NCI-H2227 (cell line): ENCODE measurements around the gene CORO2A.

Source experiments
- DNase-seq: peaks from one replicate; lab custom pipeline; 2025; ENCODE audit not compliant: unreplicated experiment; lab: John Stamatoyannopoulos, UW

The CORO2A gene

DNA sequence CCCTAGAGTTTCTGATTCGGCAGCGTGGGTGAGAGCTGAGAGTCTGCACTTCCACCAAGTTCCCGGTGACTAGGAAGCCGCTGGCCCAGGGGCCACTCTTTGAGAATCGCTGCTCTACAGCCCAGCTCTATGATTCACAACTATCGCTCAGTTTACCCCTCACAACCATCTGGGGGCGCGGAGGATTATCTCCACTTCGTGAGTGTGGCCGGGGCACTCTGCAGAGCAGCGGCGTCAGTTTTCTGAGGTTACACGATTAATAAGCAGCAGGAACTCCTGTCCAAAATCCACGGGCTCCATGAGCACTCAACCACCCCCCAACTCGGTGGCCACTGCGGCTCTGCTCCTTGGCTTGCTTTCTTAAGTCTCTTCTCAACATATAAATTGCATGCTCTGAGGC lies 19.3 kb downstream of the CORO2A start:
- no peak for DNase-seq

DNA sequence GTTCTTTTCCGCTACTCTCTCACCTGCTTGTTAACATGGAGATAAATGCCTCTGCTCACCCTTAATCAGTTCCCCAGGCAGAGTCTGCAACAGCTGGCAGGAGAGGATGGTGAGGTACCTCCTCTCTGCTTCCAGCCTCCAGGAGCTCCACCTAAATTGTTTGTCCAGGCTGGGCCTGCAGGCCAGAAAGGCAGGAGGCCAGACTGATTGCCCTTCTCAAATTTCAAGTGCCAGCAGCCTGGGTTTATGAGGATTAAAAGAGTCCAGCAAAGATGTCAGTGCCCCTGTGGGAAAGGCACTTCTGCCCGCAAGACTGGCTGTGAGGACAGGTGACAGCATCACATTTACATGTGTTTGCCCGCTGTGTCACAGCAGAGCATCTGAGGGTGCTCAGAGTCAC lies 19.8 kb downstream of the CORO2A start:
- DNase-seq: peak; percentile 7

DNA sequence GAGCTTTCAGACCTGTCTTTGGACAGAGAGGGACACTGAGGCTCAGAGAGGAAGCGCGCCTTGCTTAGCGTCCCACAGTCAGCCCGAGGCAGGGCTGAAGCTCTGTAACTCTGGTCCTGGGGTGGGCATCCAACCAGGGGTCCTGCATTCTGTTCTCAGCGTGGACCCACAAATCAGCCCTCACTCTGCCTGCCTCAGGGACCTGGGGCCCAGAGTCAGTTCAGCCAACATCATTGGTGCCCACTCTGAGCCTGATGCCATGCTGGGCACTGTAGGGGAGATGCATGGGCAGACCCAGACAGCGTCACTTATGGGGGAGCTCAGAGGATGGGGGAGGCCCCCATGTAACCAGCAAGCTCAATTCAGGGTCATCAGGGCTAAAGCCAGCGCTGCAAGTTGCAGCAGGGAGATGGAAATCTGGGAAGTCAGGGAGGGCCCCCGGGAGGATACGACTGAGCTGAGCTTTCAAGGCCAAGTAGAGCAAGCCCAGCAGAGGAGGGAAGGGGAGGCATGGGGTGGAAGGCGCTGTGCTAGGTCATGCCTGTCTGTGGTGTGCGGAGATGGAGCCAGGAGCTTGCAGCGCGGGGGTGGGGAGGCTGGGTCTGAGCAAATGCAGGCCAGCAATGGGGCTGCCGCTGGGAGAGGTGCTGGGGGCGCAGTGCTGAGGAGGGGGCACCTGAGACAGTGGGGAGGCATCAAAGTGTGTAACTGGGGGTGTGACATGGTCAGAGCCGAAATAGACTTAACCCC lies 21.1 kb downstream of the CORO2A start:
- DNase-seq: no peak

DNA sequence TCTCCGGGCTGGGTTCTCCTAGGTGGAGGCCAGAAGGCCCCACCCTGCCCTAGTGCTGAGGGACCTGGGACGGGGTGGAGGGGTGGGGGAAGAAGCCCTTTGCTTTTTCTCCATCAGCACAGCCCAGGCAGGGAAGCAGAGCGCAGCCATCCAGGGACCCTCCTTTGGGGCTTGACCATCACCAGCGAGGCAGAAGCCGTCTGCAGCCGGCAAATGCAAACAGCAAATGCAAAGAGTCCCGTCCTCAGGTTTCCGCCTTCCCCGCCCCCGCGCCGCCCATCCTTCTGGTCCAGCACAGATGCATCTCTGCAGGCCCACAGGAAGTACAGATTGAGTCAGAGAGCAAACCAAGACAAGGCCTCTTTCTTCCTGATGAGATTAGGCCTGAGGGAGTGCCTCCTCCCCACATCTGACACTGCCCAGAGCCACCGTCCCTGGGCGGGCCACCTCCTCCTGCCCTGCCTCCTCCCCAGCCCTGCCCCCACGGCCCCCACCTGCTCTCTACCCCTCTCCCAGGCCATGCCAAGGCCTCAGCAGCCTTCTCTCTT lies 23.4 kb downstream of the CORO2A start:
- DNase-seq: peak; percentile 23

DNA sequence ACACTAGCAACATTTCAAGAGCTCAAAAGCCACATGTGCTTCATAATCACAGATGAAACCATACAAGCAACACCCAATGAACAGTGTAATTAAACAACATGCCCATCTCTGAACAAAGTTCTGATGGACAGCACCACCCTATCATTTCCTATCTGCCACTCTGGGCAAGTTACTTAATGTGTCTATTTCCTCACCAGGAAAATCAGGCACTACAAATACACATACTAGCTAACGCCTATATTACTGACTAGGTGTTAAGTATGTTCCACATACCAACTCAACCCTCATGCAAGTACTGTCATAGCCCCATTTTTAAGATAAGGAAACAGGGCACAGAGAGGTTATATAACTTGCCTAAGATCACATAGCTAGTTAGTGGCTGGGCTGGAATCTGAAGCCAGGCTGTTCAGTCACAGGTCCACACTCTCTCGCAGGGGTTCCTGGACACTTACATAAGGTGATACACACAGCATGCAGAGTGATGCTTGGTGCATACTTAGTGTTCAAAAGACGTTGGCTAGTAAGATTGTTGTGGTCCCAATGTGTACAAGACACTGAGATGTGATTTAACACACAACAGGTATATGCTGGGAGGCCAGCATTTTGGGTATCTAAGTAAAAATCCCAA lies 24.2 kb downstream of the CORO2A start:
- no peak for DNase-seq

DNA sequence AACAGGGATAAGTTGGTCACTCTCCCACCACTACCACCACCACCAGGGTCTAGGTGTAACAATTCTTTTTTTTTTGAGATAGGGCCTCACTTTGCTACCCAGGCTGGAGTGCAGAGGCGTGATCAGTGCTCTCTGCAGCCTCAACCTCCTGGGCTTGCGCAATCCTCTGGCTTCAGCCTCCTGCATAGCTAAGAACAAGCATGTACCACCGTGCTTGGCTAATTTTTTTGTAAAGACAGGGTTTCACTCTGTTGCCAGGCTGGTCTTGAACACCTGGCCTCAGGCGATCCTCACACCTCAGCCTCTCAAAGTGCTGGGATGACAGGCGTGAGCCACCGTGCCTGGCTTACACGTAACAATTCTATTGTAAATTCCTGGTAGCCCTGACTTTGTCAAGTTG lies 27.5 kb downstream of the CORO2A start:
- DNase-seq: no peak

DNA sequence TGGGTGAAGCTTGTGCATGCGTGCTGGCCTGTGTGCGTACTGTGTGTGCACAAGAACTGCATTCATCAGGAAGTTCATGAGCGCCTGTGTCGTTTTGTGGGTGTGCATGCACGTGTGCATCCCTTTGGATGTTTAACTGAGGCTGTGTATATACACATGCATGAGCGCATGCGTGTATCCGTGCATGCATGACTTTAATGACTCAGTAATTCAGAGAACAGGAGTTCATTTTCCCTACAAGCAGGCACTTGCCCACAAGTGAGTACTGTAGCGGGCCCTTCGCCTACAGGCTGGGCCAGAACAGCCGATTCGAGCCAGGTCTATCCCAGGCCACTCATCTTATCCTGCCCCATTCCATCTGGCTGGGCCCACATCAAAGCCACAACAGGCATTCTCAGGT lies 29.8 kb downstream of the CORO2A start:
- DNase-seq: no peak

DNA sequence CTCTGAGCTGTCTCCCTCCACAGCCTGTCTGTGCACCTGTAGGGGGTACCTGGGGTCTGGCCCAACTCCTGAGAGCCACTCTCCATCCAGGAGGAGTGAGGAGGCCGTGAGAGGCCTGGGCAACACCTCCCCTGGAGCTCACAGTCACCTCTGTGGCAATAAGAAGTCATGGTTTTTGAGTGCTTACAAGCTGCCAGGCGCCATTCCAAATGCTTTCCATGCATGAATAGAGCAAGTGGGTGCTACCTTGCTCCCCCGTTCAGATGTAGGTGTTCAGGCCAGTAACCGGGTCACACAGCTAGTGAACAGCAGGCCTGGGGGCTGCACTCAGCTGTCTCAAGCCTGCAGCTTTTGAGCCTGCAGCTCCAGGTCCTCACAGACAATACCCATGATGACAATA lies 30.6 kb downstream of the CORO2A start:
- DNase-seq: no peak

DNA sequence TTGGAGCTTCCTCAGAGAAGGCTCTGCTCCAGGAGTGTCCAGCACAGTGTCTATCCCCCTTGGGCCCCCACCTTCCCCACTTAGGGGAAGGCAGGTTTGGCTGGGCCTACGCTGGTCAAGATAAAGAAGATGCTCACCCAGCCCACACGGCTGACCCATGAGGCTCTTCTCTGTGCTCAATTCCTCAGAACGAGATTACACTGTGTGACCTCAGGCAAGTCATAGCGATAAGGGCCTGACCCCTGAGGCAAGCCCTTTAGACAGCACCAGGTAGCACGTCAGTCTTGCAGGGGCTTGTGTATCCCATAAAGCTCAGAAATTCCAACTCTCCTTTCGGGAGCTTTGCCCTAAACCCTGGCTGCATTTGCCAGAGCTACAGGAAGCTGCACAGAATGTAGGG lies 32.6 kb downstream of the CORO2A start:
- DNase-seq: no peak

DNA sequence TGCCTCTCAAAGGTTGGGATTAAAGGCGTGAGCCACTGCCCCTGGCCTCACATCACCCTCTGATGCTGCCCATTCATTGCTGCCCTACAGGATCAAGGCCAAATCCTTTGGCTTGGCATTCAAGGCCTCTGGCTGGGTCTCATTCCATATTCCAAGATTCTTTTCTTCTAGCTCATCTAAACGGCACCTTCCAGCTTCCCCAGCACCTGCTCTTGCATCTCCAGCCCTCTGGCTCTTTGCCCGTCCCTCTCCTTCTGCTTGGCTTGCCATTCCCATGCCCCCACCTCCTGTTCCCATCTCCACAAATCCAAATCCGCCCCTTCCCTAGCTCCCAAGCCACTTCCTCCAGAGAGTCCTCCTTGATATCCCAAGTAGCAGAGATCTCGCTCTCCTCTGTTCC lies 33.1 kb downstream of the CORO2A start:
- DNase-seq: no peak

DNA sequence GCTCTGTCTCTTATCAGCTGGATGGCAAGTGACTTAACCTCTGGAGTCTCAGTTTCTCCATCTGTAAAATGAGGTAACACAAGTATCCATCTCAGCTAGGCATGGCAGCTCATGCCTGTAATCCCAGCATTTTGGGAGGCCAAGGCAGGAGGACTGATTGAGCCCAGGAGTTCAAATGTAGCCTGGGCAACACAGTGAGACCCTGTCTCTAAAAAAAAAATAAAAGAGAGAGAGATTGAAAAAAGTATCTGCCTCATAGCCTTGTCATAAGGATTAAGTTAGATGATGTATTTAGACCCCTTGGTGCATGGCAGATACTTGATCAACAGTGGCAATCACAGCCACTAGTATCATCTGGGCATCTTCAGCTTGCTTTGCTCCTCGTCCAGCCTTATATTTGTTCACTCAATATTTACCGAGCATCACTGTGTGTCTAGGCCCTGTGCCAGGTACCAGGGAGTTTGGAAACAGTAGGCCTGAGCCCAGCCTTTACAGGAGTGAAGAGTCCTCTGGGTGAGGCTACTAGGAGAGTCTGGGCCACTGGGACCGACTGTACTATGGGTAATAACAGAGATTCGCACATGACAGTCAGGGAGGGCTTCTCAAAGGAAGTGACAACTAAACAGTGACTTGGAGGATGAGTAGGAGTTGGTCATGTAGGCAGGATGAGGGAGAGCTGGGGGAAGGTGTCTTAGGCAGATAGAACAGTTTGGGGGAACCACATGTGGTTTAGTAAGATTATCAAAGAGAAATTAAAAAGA lies 34.2 kb downstream of the CORO2A start:
- DNase-seq: no peak

DNA sequence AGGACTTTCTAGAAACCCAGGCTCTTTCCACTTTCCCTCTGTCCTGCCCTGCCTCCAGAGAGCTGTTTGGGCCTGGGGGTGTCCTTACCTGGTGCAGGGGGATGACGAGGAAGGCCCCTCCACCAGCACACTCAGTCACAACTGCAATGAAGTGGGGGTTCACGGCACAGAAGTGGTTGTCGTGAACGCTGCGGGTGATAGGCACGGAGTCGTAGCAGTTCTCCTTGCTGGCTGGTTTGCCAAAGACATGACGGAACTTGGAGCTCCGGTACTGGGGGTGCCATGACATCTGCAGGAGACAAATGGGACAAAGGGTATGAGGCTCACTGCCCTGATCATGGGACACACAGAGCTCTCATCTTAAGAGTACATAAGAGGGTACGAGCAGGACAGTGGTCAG lies 35.1 kb downstream of the CORO2A start:
- DNase-seq: no peak

DNA sequence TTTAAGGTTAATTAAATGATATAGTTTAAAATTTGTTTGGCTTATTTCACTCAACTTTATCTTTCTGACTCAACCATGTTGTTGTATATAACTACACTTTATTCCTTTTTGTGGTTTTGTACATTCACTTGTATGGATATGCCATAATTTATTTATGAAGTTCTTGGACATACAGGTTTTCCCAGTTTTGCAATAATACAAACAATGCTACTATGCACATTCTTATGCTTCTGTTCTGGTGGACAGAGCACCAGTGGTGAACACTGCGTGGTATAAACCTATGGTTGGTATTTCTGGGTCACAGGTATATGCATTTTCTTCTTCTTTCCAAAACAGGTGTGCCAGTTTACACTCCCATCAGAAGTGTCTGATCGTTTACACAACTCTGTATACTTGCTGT lies 37.8 kb downstream of the CORO2A start:
- no peak for DNase-seq

DNA sequence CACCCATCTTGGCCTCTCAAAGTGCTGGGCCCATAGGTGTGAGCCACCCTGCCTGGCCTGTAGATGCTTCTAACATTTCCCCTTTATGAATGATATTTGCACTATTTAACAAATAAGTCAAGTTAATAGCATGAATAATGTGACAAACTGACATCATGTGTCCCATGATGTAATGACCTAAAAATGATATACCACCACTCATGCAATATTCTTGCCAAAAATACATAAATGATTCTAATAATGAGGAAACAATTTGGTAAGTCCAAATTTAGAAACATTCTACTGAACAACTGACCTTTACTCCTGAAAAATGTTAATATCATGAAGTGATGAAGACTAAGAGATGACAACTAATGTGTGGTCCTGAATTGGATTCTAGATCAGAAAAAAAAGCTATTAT lies 39.9 kb downstream of the CORO2A start:
- no peak for DNase-seq

DNA sequence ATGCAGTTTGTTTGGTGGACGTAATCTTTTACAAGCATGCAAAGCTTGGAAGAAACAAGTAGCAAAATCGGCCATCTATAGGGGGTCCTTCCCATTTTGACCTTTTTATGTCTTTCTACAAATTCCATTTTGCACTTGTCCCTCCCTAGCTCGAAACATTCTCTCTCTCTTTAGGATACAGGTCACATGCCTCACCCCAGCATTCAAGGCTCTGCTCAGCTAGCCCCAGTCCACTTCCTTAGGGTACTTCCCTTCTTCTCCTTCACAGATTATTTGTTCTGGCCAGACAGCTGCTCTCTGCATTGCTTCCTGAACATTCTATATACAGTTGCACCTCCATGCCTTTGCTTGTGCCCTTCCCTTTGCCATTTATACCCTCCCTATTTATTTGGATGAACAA lies 41.7 kb downstream of the CORO2A start:
- DNase-seq: no peak

DNA sequence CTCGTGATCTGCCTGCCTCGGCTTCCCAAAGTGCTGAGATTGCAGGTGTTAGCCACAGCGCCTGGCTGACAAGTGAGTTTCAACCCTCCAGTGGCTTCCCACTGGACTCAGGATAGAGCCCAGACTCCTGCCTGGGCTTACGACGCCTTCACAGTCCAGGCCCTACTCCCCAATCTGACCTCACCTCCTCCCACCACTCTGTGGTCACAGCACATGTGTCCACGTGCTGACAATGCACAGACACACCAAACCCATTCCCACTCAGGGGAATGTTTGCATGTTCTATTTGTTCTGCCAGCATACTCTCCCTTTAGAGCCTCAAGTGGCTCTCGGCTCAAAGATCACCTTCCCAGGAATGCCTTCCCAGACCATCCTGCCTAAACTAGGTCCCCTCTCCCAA lies 42.3 kb downstream of the CORO2A start:
- no peak for DNase-seq

DNA sequence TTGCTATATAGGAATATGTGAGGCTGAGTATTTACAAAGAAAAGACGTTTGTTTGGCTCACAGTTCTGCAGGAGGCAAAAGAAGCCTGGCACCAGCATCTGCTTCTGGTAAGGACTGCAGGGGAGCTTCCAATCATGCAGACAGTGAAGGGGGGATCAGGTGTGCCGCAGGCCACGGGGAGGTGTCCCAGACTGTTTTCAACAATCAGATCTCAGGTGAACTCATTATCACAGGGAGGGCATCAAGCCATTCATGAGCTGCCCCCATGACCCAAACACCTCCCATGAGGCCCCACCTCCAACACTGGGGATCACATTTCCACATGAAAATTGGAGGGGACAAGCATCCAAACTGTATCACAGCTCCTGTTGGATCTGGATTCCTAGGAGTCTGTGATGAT lies 43.0 kb downstream of the CORO2A start:
- no peak for DNase-seq

DNA sequence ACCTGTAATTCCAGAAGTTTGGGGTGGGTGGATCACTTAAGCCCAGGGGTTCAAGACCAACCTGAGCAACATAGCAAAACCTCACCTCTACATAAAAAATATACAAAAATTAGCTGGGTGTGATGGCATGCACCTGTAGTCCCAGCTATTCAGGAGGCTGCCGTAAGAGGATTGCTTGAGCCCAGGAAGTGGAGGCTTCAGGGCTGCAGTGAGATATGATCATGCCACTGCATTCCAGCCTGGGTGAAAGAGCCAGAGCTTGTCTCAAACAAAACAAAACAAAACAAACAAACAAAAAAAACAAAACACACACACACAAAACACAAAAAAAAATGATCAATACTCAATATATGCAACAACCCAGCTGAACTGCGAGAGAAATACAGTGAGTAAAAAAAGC lies 44.0 kb downstream of the CORO2A start:
- DNase-seq: no peak

DNA sequence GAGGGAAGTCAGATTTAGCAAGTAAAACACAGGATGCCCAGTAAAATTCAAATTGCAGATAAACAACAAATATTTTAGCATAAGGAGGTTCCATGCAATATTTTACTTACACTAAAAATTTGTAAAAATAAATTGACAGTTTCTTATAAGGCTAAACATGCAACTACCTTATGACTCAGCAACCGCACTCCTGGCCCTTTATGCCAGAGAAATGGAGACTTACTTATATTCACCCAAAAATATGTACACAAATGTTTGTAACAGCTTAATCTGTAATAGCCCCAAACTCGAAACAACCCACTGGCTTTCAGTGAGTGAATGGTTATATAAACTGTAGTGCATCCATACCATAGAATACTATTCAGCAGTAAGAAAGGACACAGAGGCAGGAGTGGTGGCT lies 44.9 kb downstream of the CORO2A start:
- DNase-seq: no peak

DNA sequence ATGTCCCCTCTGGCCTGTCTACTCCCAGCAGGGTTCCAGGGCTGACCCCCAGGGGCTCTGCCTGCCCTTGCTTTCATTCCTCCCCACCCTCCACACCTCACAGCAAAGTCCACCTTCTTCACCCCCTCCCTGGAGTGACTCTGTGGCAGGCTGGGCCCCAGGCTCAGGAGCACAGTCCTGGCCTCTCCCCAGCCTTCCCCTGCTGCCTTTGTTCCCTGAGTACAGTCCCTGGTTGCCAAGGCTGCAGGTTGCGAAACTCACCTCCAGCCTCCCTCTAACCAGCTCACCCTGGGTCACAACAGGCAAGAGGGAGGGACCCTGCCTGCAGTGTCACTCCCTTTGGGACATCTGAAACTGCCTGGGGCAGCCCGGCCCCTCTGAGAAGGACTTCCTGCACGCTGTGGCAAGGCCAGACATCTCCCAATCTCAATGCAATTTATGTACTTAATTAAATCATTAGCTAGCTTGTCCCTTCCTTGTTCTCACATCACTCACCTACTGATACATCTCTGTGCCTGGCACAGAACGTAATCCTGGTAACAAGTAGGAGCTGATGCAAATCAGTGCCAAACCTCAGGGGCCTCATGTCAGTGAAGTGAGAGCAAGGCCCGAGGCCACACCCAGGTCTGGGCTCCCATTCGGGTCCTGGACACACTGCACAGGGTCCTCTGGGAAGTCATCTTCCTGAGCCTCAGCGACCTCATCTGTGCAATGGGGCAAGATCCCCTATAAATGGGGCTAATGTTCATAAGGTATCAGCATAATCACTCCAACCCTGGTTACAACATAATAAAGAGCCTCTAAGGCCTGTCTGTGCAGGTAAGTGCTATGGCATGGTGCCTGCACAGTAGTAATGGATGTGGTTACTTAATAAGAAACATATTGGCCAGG lies 46.1 kb downstream of the CORO2A start:
- no peak for DNase-seq

DNA sequence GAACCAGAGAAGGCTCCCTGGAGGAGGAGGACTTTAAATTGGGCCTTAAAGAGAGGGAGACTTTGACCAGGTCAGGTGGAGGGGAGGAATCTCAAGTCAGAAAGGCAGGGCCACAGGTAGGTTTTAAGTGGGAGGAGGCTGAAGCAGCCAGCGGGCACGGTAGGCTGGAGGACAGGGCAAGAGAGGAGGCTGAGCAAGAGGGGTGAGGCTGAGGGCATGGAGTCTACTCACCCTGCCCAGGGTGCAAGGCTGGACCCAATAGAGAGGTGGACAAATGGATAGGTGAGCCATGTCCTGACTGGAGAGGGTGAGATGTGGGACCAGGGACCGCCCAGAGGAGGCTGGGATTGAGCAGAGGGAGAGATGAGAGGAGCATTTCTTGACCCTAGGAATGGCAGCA lies 47.8 kb downstream of the CORO2A start:
- no peak for DNase-seq
